Neural crest cell (in vitro differentiated cells): ENCODE results near the gene TEN1. TPM values are rescaled to one million over a fixed set of nuclear protein-coding genes. Genes with fewer than 3 reads are reported as not detected.
"Not testable (repeated sequence)": the region's sequence is repeated elsewhere in the genome, so short reads cannot be mapped to it uniquely, and the experiment has no call there.

Source experiments
- DNase-seq: peaks from one replicate; pipeline ENCODE4 v3.0.0; 2021; ENCODE audit warnings: low read depth, mixed read lengths, low spot score
- H3K27ac Mint-ChIP-seq: one replicate; pipeline ENCODE4 v1.8.0; 2021; ENCODE audit warnings: mild to moderate bottlenecking, mixed read lengths; ENCODE audit not compliant: unreplicated experiment
- H3K27me3 Mint-ChIP-seq: 2 replicates; pipeline ENCODE4 v1.8.0; 2021; ENCODE audit warnings: low read depth, mild to moderate bottlenecking, mixed read lengths
- H3K36me3 Mint-ChIP-seq: 2 replicates; pipeline ENCODE4 v1.8.0; 2021; ENCODE audit warnings: low read depth, mild to moderate bottlenecking, mixed read lengths
- H3K4me1 Mint-ChIP-seq: 2 replicates; pipeline ENCODE4 v1.8.0; 2021; ENCODE audit warnings: mixed read lengths
- H3K4me3 Mint-ChIP-seq: one replicate; pipeline ENCODE4 v1.8.0; 2021; ENCODE audit warnings: mild to moderate bottlenecking, mixed read lengths
- H3K9me3 Mint-ChIP-seq: 2 replicates; pipeline ENCODE4 v1.8.0; 2021; ENCODE audit warnings: mixed read lengths
- total RNA-seq: library from RNA; stranded (reverse); gene quantifications from 2 replicates; pipeline ENCODE4 v1.2.1, GENCODE V29; 2021
- TF ChIP-seq, protein P1 (sequence below): fragments of 200-600 bp; sonication (generic); conservative IDR thresholded peaks from 2 replicates; pipeline ENCODE4 v1.5.0; 2021; ENCODE audit warnings: antibody characterized with exemption, mild to moderate bottlenecking

The TEN1 gene
- total RNA-seq, 1 donor from 2014 or later = 10.1 TPM

GRCh38 chr17:76034428-76035350 is 55.6 kb downstream of the TEN1 start:
- Mint-ChIP-seq H3K27me3 (no peaks in the 10 kb centered on the region), H3K36me3 (peaks cover 17% of the 10 kb centered on the region), H3K4me3 (no peak overlapping the region), H3K9me3 (no peaks in the 10 kb centered on the region), H3K4me1 (peaks cover 4% of the 10 kb centered on the region), H3K27ac (no peak overlapping the region)
- TF ChIP-seq, protein P1, sequence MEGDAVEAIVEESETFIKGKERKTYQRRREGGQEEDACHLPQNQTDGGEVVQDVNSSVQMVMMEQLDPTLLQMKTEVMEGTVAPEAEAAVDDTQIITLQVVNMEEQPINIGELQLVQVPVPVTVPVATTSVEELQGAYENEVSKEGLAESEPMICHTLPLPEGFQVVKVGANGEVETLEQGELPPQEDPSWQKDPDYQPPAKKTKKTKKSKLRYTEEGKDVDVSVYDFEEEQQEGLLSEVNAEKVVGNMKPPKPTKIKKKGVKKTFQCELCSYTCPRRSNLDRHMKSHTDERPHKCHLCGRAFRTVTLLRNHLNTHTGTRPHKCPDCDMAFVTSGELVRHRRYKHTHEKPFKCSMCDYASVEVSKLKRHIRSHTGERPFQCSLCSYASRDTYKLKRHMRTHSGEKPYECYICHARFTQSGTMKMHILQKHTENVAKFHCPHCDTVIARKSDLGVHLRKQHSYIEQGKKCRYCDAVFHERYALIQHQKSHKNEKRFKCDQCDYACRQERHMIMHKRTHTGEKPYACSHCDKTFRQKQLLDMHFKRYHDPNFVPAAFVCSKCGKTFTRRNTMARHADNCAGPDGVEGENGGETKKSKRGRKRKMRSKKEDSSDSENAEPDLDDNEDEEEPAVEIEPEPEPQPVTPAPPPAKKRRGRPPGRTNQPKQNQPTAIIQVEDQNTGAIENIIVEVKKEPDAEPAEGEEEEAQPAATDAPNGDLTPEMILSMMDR = no peak
- DNase-seq = no peak

DNA sequence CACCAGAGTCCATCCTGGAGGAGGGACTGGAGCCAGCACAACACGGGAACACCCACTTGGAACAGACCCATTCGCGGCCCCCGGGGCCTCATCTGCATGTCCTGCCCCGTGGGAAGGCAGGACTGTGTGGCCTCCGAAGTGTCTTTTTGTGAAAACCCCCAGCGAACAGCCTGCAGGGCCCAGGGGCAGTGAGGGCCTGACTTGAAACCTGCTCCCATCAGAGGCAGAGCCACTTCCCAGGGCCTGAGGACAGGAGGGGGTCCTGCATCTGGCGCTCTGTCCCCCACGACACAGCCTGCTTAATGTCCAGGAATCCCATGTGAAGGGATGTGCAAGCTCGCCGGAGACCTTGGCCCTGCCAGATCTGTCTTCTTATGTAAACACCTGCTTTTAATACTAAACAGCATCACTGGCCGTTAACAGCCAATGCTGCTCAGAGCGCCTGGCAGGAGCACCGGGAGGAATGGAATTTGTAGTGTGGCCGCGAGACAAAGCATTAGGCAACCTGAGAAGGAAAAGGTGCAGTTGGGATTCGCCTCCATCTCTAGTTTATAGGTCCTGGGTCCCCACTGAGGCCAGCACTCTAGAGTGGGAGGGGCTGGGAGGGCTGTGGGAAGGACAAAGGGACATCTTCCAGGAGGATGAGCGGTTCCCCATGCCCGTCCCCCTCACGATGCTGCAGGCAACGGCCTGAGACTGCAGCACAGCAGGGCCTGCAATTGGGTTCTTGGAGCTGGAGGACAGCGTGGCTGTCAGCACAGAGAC is 57.6 kb downstream of the TEN1 start:
- no peak for DNase-seq
- TF ChIP-seq, protein P1 = no peak
- Mint-ChIP-seq H3K27me3 (no peaks in the 10 kb centered on the region), H3K4me3 (no peak overlapping the region), H3K4me1 (no peaks in the 10 kb centered on the region), H3K9me3 (no peaks in the 10 kb centered on the region), H3K36me3 (peaks cover 21% of the 10 kb centered on the region), H3K27ac (no peak overlapping the region)

- Mint-ChIP-seq H3K9me3 (no peaks in the 10 kb centered on the region), H3K27me3 (no peaks in the 10 kb centered on the region), H3K27ac (peak overlapping the region; percentile 6), H3K4me1 (no peaks in the 10 kb centered on the region), H3K36me3 (peaks cover 21% of the 10 kb centered on the region), H3K4me3 (no peak overlapping the region)
- no peak for DNase-seq
- TF ChIP-seq, protein P1 = no peak
These were observed 59.0 kb downstream of the TEN1 start for GRCh38 chr17:76038050-76038449.

DNA sequence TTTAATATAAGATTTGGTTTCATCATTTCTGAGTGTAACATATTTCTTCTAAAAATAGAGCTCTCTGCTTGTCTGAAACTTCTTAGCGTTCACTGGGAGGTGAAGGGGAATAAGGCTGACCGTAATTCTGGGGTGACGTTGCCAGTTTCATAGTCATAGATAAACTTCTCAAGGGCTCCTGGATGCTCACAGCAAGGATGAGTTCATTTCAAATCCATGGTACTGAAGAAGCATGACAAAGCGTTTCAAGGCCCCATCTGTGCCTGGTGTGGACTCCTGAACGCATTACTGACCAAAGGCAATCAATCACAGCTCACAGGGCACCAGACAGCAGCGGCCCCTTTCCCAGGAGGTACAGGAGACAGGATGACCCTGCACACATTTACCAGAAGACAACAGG is 60.1 kb downstream of the TEN1 start:
- peaks cover 29% of the 10 kb centered on the region for H3K36me3 Mint-ChIP-seq
- no peaks in the 10 kb centered on the region for H3K4me1 Mint-ChIP-seq
- H3K27ac Mint-ChIP-seq = peak overlapping the region; percentile 45
- DNase-seq = no peak
- H3K27me3 Mint-ChIP-seq = no peaks in the 10 kb centered on the region
- H3K4me3 Mint-ChIP-seq = no peak overlapping the region
- TF ChIP-seq, protein P1 = no peak
- H3K9me3 Mint-ChIP-seq = no peaks in the 10 kb centered on the region

GRCh38 chr17:76040376-76040775 is 61.3 kb downstream of the TEN1 start:
- no peaks in the 10 kb centered on the region for H3K9me3 Mint-ChIP-seq
- no peak overlapping the region for H3K27ac Mint-ChIP-seq
- TF ChIP-seq, protein P1 = no peak
- DNase-seq = no peak
- peaks cover 33% of the 10 kb centered on the region for H3K36me3 Mint-ChIP-seq
- no peaks in the 10 kb centered on the region for H3K27me3 Mint-ChIP-seq
- H3K4me3 Mint-ChIP-seq = no peak overlapping the region
- H3K4me1 Mint-ChIP-seq = no peaks in the 10 kb centered on the region

DNA sequence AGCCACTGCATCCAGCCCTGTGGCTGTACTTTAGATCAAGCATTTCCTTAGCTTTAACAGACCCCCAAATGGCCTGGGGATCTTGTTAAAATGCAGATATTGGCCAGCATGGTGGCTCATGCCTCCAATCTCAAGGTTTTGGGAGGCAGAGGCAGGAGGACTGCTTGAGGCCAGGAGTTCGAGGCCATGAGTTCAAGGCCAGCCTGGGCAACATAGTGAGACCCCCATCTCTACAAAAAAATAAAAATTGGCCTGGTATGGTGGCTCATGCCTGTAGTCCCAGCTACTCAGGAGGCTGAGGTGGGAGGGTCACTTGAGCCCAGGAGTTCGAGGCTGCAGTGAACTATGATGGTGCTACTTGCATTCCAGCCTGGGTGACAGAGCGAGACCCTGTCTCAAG is 63.8 kb downstream of the TEN1 start:
- not testable (repeated sequence) for H3K9me3 Mint-ChIP-seq, H3K4me3 Mint-ChIP-seq, DNase-seq, H3K4me1 Mint-ChIP-seq, H3K27ac Mint-ChIP-seq, H3K27me3 Mint-ChIP-seq
- peaks cover 36% of the 10 kb centered on the region for H3K36me3 Mint-ChIP-seq

DNA sequence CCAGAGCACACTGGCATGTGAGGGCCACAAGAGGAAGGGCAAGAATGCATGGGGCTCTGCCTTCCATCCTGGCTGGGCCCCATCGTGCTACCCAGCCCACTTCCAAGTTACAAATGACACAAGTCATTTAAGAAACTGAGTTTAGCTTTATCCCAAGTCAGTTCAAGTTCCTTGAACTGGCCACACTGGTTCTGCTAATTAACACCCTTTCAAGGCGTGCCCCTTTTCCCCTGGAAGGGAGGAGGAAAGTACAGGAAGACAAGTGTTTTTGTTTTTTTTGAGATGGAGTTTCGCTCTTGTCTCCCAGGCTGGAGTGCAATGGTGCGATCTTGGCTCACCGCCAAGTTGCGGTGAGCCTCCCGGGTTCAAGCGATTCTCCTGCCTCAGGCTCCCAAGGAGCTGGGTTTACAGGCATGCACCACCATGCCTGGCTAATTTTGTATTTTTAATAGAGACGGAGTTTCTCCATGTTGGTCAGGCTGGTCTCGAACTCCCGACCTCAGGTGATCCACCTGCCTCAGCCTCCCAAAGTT is 65.5 kb downstream of the TEN1 start:
- not testable (repeated sequence) for H3K27ac Mint-ChIP-seq

More for the DNA sequence above, 65.5 kb downstream of the TEN1 start:
- peaks cover 30% of the 10 kb centered on the region for H3K36me3 Mint-ChIP-seq
- not testable (repeated sequence) for H3K4me1 Mint-ChIP-seq, H3K9me3 Mint-ChIP-seq, H3K4me3 Mint-ChIP-seq, H3K27me3 Mint-ChIP-seq, DNase-seq
